ENCODE results near the gene CEP112. TPM values are rescaled to one million over a fixed set of nuclear protein-coding genes. Genes with fewer than 3 reads are reported as not detected.
A peak's percentile ranks its signal among the peaks of the same experiment; 100 is the strongest.

Gene CEP112
- total and polyA plus RNA-seq, 2 donors (not counting 3 experiments of a cell fraction or from before 2014, with no cell fraction given), result 1.5 to 25.3 TPM

GRCh38 chr17:66076546-66077190 lies 115.3 kb downstream of the CEP112 start:
- Histone ChIP-seq H4K20me1 (replicated peaks; ENCODE audit: control insufficient read depth, extremely low read depth, insufficient read depth, low read length) (no peaks in the 10 kb centered on the region), H2AFZ (ENCODE audit: low read depth, low read length) (no peak overlapping the region), H3K27me3 (ENCODE audit: control insufficient read depth in 2 of 2, insufficient read depth in 2 of 2, low read length in 2 of 2) (no peaks in the 10 kb centered on the region), H3K9me3 (replicated peaks; ENCODE audit: control insufficient read depth, insufficient read depth, low read length) (no peaks in the 10 kb centered on the region), H3K9ac (replicated peaks; ENCODE audit: extremely low read depth, insufficient read depth, low read length) (no peak overlapping the region), H3K27ac (ENCODE audit: insufficient read depth, low read depth, low read length) (no peak overlapping the region), H3K9me1 (replicated peaks; ENCODE audit: control insufficient read depth, extremely low read depth, insufficient read depth, low read length) (no peaks in the 10 kb centered on the region), H3K4me1 (ENCODE audit: control insufficient read depth, extremely low read depth, insufficient read depth, low read length) (no peaks in the 10 kb centered on the region), H3K79me2 (ENCODE audit: control insufficient read depth, insufficient read depth, low read length) (no peaks in the 10 kb centered on the region), H3K4me2 (ENCODE audit: insufficient read depth, low read length) (no peak overlapping the region), H3K36me3 (ENCODE audit: control insufficient read depth in 2 of 2, extremely low read depth in 1 of 2, insufficient read depth in 2 of 2, low read length in 2 of 2) (no peaks in the 10 kb centered on the region), H3K4me3 (replicated peaks in 1 of 3; ENCODE audit: insufficient read depth in 1 of 3, low read depth in 1 of 3, low read length in 3 of 3) (no peak overlapping the region)
- BruUV-seq (replicated peaks), result no TSS peak
- dilution Hi-C loops (cut with MboI; ENCODE audit: extremely low pct_ligation_motif_present, low sequenced_read_pairs) (no loop called here), intact Hi-C loops (cut with micrococcal nuclease) (no loop called here)
- DNase-seq (ENCODE audit: low read depth, low spot score) (peak; percentile 9), FAIRE-seq (no peak)
- TF ChIP-seq JUN (IDR thresholded peaks at IDR 0.05; ENCODE audit: borderline replicate concordance, insufficient read depth, insufficient read length, low read depth), result no peak
- no peak for TF ChIP-seq FOS (IDR thresholded peaks at IDR 0.05; ENCODE audit: borderline replicate concordance, insufficient read depth, low read length)
- TF ChIP-seq MYC (IDR thresholded peaks at IDR 0.05; ENCODE audit: low read depth, low read length), result no peak
- no peak for TF ChIP-seq POLR2AphosphoS5 (IDR thresholded peaks at IDR 0.05; ENCODE audit: insufficient read depth, low read depth, low read length)
- peak; percentile 24 for TF ChIP-seq GATA2 (IDR thresholded peaks at IDR 0.05; ENCODE audit: insufficient read depth, insufficient read length, low read depth, low read length)
- no peak for TF ChIP-seq CTCF (IDR thresholded peaks at IDR 0.05; ENCODE audit: extremely low read depth in 1 of 2, insufficient read depth in 1 of 2, low read depth in 1 of 2, low read length in 2 of 2)
- no peak for TF ChIP-seq POLR2A (IDR thresholded peaks at IDR 0.05; ENCODE audit: low read depth, low read length)
- ChIA-PET POLR2A (no interaction called here), CTCF (no interaction called here)

Measured in endothelial cell of umbilical vein (primary cell).